Fibroblast of lung (primary cell): ENCODE measurements around the gene TMPRSS13.

ENCODE experiments used
- EZH2 ChIP-seq: IDR thresholded peaks from 2 replicates; pipeline ENCODE4 v1.5.1; 2012; ENCODE audit warnings: low read length, control low read depth, mild to moderate bottlenecking; ENCODE audit errors: missing control alignments
- TF ChIP-seq, protein P1 (sequence below), 2 donors: IDR thresholded peaks in 1 of 2; conservative IDR thresholded peaks in 1 of 2; 1 replicate in 1 of 2; 2 replicates in 1 of 2; pipeline ENCODE4 v1.5.1; 2011 to 2012; ENCODE audit warnings: low read length in 2 of 2, control low read depth in 1 of 2, inconsistent platforms in 1 of 2, low read depth in 1 of 2, mild to moderate bottlenecking in 1 of 2

DNA sequence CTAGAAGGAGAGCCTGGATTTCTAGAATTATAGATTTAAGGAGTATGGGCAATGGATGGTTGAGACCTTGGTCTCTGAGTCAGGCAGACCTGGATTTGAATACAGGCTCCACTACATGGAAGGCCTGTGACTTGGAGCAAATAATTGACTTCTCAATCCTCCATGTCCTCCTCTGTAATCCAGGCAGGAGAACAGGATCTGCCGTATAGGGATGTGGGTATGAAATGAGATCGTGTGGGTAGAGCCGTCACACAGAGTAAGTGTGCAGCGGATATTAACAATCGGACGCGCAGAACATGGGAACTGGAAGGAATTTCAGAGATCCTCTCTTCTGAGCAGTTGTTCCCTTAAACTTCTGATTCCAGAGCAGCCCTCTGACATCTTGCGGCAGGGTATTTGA, 11.5 kb upstream of the TMPRSS13 start:
- TF ChIP-seq EZH2 = no peak
- TF ChIP-seq, protein P1, sequence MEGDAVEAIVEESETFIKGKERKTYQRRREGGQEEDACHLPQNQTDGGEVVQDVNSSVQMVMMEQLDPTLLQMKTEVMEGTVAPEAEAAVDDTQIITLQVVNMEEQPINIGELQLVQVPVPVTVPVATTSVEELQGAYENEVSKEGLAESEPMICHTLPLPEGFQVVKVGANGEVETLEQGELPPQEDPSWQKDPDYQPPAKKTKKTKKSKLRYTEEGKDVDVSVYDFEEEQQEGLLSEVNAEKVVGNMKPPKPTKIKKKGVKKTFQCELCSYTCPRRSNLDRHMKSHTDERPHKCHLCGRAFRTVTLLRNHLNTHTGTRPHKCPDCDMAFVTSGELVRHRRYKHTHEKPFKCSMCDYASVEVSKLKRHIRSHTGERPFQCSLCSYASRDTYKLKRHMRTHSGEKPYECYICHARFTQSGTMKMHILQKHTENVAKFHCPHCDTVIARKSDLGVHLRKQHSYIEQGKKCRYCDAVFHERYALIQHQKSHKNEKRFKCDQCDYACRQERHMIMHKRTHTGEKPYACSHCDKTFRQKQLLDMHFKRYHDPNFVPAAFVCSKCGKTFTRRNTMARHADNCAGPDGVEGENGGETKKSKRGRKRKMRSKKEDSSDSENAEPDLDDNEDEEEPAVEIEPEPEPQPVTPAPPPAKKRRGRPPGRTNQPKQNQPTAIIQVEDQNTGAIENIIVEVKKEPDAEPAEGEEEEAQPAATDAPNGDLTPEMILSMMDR (conservative IDR thresholded peaks at IDR 0.05 in 1 of 2, IDR thresholded peaks at IDR 0.05 in 1 of 2; ENCODE audit: low read depth in 1 of 2, low read length in 2 of 2) = no peak
